GM19395 (cell line): Measurements from ENCODE around the gene TOPORS.

Source experiments
- ATAC-seq: cut with Tn5 transposase; IDR thresholded peaks from one replicate; pipeline ENCODE4 v1.9.1; 2021; ENCODE audit warnings: mild to moderate bottlenecking, moderate library complexity; ENCODE audit not compliant: unreplicated experiment

Gene TOPORS

DNA sequence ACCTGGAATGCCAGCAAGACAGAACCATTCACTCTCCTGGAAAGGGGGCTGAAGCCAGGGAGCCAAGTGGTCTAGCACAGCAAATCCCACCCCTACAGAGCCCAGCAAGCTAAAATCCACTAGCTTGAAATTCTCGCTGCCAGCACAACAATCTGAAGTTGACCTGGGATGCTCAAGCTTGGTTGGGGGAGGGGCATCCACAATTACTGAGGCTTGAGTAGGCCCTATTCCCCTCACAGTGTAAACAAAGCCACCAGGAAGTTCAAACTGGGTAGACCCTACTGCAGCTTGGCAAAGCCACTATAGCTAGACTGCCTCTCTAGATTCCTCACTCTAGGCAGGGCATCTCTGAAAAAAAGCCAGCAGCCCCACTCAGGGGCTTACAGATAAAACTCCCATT is 43.7 kb downstream of the TOPORS start:
- no peak for ATAC-seq

- no peak for ATAC-seq
These were observed 49.4 kb downstream of the TOPORS start for GRCh38 chr9:32503008-32503407.

GRCh38 chr9:32502464-32502863 is 49.9 kb downstream of the TOPORS start:
- no peak for ATAC-seq

- no peak for ATAC-seq
These were observed 50.5 kb downstream of the TOPORS start for GRCh38 chr9:32501868-32502267.

DNA sequence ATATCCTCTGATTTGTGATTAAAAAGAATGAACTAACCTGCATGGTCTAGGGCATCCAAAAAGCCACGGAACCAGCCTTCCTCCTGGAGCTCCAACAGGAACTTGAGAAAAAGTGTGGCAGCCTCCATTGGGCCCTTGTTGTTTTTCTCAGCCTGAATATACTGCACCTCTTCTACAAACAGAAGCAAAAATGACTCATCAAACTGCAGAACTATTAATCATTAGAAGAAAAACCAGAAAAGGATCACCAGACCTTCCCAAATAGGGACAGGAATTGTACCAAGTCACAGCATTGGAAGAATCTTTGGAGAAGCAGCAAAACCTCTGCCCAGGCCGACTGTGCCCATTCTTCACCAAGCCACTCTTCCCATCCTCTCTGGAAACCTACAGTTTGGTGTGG is 51.6 kb downstream of the TOPORS start:
- ATAC-seq: no peak

GRCh38 chr9:32497921-32498320 is 54.5 kb downstream of the TOPORS start:
- no peak for ATAC-seq

DNA sequence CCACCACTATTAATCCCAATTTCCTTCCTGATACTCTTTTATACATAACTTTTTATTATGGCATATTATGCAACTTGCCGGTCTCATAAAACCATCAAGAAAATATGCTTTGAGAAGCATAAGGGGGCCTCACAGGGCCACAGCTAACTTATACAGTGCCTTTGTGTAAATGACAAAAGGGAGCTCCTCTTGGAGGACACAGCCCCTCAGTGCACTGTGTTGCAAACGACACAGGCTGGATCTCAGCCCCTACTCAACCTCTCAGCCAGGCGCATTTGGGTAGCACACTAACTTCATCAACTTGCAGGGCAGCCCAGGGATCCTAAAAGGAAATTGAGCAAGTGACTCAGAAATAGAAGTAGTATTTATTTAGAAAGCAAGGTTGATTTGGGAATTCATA is 61.8 kb downstream of the TOPORS start:
- no peak for ATAC-seq
